Caco-2 (cell line): Measurements from ENCODE around the gene CCDC60. TPM values are rescaled to one million over a fixed set of nuclear protein-coding genes. Genes with fewer than 3 reads are reported as not detected.

Experiments
- BruUV-seq: library from RNA; stranded (reverse); fragments of 400-500 nt; replicated peaks from 2 replicates; lab custom pipeline; 2021; lab: Mats Ljungman, UMichigan
- CTCF ChIA-PET: fragments of 300-600 bp; sonication (Branson Sonifier 250); formaldehyde crosslinking; loops from one replicate; lab custom pipeline; 2022; ENCODE audit warnings: antibody characterized with exemption; lab: Charles Lee
- POLR2A ChIA-PET: fragments of 300-600 bp; sonication (Branson Sonifier 250); formaldehyde crosslinking; loops from one replicate; lab custom pipeline; 2022; ENCODE audit warnings: antibody characterized with exemption; lab: Charles Lee
- DNase-seq, 2 experiments: peaks; one replicate each; pipeline versions ENCODE4 v3.0.0 to v3.0.0-alpha.2; 2020 to 2022
- H3K27me3 ChIP-seq: replicated peaks from 2 replicates; pipeline ENCODE4 v1.6.0; 2011; ENCODE audit warnings: low read length; ENCODE audit not compliant: control insufficient read depth, insufficient read depth
- H3K36me3 ChIP-seq: 2 replicates; pipeline ENCODE4 v1.5.1; 2011; ENCODE audit warnings: low read length; ENCODE audit not compliant: control insufficient read depth, insufficient read depth
- H3K4me1 ChIP-seq: fragments of 250-450 bp; sonication (Bioruptor Pico); 2 replicates; pipeline ENCODE4 v1.5.1; 2020; ENCODE audit warnings: mild to moderate bottlenecking
- H3K4me3 ChIP-seq: 2 replicates; pipeline ENCODE4 v1.5.1; 2011; ENCODE audit warnings: low read depth, mild to moderate bottlenecking, control low read depth, low read length
- H3K9me3 ChIP-seq: fragments of 250-450 bp; sonication (Bioruptor Pico); 2 replicates; pipeline ENCODE4 v1.5.1; 2020; ENCODE audit warnings: mild to moderate bottlenecking, moderate library complexity
- H3K27ac Mint-ChIP-seq: one replicate; pipeline ENCODE4 v1.8.0; 2022; ENCODE audit warnings: mixed read lengths; ENCODE audit not compliant: unreplicated experiment
- H3K27me3 Mint-ChIP-seq: one replicate; pipeline ENCODE4 v1.8.0; 2022; ENCODE audit warnings: mixed read lengths; ENCODE audit not compliant: insufficient read depth, unreplicated experiment
- H3K36me3 Mint-ChIP-seq: one replicate; pipeline ENCODE4 v1.8.0; 2022; ENCODE audit warnings: mild to moderate bottlenecking, mixed read lengths; ENCODE audit not compliant: insufficient read depth, unreplicated experiment
- H3K4me1 Mint-ChIP-seq: one replicate; pipeline ENCODE4 v1.8.0; 2022; ENCODE audit warnings: low read depth, mixed read lengths; ENCODE audit not compliant: unreplicated experiment
- H3K4me3 Mint-ChIP-seq: one replicate; pipeline ENCODE4 v1.8.0; 2022; ENCODE audit warnings: mild to moderate bottlenecking, moderate library complexity, mixed read lengths; ENCODE audit not compliant: unreplicated experiment
- H3K9me3 Mint-ChIP-seq: one replicate; pipeline ENCODE4 v1.8.0; 2022; ENCODE audit warnings: mixed read lengths; ENCODE audit not compliant: unreplicated experiment
- intact Hi-C: fragments of 100-400 bp; cut with micrococcal nuclease; formaldehyde crosslinking; loops from one replicate; pipeline ENCODE4 v1.10.0; 2022; ENCODE audit not compliant: unreplicated experiment
- total RNA-seq: library from RNA; stranded (reverse); gene quantifications from 2 replicates; pipeline ENCODE4 v1.2.3, GENCODE V29; 2022
- TF ChIP-seq, protein P1 (sequence below), 2 experiments: fragments of 200-600 bp in 1 of 2; IDR thresholded peaks; 1 replicate in 1 of 2; 2 replicates in 1 of 2; pipeline versions ENCODE4 v1.5.1 to v1.8.0; 2011 to 2022; ENCODE audit warnings: antibody characterized with exemption in 1 of 2, control low read depth in 1 of 2, inconsistent platforms in 1 of 2, low read depth in 1 of 2, low read length in 1 of 2, mild to moderate bottlenecking in 1 of 2, moderate library complexity in 1 of 2; ENCODE audit not compliant: insufficient read depth in 1 of 2, severe bottlenecking in 1 of 2, unreplicated experiment in 1 of 2

CCDC60 gene
- total RNA-seq, 1 experiment from 2014 or later = not detected

DNA sequence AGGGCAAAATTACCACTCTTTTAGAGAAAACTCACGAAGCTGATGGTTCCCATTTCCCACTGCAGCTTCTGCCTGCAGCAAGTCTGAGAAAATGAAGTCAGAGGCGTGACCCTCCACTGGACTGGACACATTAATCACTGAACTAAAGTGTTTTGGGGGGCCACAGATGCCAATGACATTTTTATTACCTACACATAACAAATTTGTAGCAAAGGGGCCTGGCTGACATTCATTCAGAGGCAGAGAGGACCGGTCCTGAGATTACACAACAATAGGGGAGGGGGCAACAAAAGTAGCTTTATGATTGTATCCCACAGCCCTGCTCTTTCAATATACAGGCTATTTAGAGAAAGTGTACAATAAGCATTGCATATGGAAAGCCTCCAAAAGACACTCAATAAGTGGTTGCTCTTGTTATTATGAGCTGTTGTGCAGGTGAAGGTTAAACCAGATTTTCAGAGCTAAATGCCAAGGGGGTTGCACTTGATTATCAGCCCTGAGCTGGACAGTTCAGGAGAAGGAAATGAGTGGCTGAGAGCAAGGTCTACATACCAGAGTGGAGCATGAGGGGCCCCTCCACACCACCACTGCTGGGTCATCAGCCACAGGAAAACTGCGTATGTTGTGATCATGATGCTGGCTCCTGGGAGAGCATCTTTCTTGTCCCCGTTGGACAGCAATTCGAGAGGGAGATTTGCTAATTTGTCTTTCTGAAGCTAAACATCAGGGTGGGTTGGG, 41.5 kb upstream of the CCDC60 start:
- no peaks in the 10 kb centered on the region for H3K9me3 Mint-ChIP-seq
- no peak overlapping the region for H3K4me3 Mint-ChIP-seq
- no peak overlapping the region for H3K27ac Mint-ChIP-seq
- Histone ChIP-seq H3K4me3 (no peak overlapping the region), H3K27me3 (no peaks in the 10 kb centered on the region; the same call in 1 of the 2 replicates), H3K4me1 (no peaks in the 10 kb centered on the region), H3K36me3 (no peaks in the 10 kb centered on the region), H3K9me3 (no peaks in the 10 kb centered on the region)
- TF ChIP-seq, protein P1, sequence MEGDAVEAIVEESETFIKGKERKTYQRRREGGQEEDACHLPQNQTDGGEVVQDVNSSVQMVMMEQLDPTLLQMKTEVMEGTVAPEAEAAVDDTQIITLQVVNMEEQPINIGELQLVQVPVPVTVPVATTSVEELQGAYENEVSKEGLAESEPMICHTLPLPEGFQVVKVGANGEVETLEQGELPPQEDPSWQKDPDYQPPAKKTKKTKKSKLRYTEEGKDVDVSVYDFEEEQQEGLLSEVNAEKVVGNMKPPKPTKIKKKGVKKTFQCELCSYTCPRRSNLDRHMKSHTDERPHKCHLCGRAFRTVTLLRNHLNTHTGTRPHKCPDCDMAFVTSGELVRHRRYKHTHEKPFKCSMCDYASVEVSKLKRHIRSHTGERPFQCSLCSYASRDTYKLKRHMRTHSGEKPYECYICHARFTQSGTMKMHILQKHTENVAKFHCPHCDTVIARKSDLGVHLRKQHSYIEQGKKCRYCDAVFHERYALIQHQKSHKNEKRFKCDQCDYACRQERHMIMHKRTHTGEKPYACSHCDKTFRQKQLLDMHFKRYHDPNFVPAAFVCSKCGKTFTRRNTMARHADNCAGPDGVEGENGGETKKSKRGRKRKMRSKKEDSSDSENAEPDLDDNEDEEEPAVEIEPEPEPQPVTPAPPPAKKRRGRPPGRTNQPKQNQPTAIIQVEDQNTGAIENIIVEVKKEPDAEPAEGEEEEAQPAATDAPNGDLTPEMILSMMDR (IDR thresholded peaks at IDR 0.05; ENCODE audit: insufficient read depth in 1 of 2, low read depth in 1 of 2, low read length in 1 of 2, severe bottlenecking in 1 of 2, unreplicated experiment in 1 of 2) = no peak
- no peaks in the 10 kb centered on the region for H3K36me3 Mint-ChIP-seq
- DNase-seq = no peak
- H3K27me3 Mint-ChIP-seq = peaks cover 7% of the 10 kb centered on the region
- POLR2A ChIA-PET = no interaction called here
- CTCF ChIA-PET = no interaction called here
- intact Hi-C loops = no loop called here
- BruUV-seq = no TSS peak
- H3K4me1 Mint-ChIP-seq = no peaks in the 10 kb centered on the region

DNA sequence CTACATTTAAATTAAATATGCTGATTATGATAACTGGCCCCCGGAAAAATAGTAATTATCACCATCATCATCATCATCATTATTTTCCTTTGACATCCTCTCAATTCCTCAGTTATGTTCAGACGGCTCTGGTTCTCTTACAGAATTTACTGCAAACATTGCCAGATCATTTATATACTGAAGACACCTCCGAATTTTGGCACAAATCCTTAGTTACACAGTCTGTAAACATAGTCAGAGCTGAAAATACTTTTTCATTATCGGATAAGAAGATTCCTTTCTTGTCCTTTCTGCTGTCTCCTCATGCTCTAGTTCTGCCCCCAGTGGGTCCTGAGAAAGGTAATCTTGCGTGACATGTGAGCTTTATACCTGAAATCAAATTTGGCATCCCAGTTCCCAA, 40.3 kb upstream of the CCDC60 start:
- TF ChIP-seq, protein P1 (IDR thresholded peaks at IDR 0.05; ENCODE audit: insufficient read depth in 1 of 2, low read depth in 1 of 2, low read length in 1 of 2, severe bottlenecking in 1 of 2, unreplicated experiment in 1 of 2) = no peak
- Histone ChIP-seq H3K9me3 (no peaks in the 10 kb centered on the region), H3K4me3 (no peak overlapping the region), H3K27me3 (no peaks in the 10 kb centered on the region; the same call in 1 of the 2 replicates), H3K36me3 (no peaks in the 10 kb centered on the region), H3K4me1 (no peaks in the 10 kb centered on the region)
- H3K27me3 Mint-ChIP-seq = peaks cover 4% of the 10 kb centered on the region
- no peaks in the 10 kb centered on the region for H3K9me3 Mint-ChIP-seq
- DNase-seq = no peak
- BruUV-seq = no TSS peak
- POLR2A ChIA-PET = no interaction called here
- no peaks in the 10 kb centered on the region for H3K36me3 Mint-ChIP-seq
- H3K4me1 Mint-ChIP-seq = no peaks in the 10 kb centered on the region
- no peak overlapping the region for H3K4me3 Mint-ChIP-seq
- H3K27ac Mint-ChIP-seq = no peak overlapping the region
- CTCF ChIA-PET = no interaction called here
- intact Hi-C loops = no loop called here

DNA sequence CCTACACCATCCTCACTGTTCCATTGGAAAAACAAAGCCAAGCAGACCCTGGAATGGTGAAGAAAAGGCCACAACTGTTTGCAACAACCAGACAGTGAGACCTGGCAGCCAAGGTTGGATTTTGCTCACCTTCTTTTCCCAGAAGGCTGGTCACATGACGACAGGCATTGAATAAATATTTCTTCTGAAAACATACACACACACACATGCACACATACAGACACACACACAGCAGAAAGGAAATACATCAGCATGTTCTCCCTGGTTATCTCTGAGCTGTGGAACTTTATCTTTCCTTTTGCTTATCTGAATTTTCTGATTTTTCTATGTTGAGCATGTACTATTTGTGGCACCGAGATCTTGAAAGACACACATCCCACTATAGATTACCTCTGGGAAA, 38.0 kb upstream of the CCDC60 start:
- no peaks in the 10 kb centered on the region for H3K9me3 ChIP-seq
- no peak for DNase-seq
- no peaks in the 10 kb centered on the region for H3K4me1 ChIP-seq
- no peaks in the 10 kb centered on the region for H3K27me3 Mint-ChIP-seq
- no peaks in the 10 kb centered on the region for H3K9me3 Mint-ChIP-seq
- no TSS peak for BruUV-seq
- H3K4me3 Mint-ChIP-seq = no peak overlapping the region
- H3K4me1 Mint-ChIP-seq = no peaks in the 10 kb centered on the region
- H3K36me3 ChIP-seq = no peaks in the 10 kb centered on the region
- POLR2A ChIA-PET = no interaction called here
- H3K27me3 ChIP-seq = no peaks in the 10 kb centered on the region; the same call in 1 of the 2 replicates
- CTCF ChIA-PET = no interaction called here
- intact Hi-C loops = no loop called here
- no peaks in the 10 kb centered on the region for H3K36me3 Mint-ChIP-seq
- H3K4me3 ChIP-seq = no peak overlapping the region
- TF ChIP-seq, protein P1 (IDR thresholded peaks at IDR 0.05; ENCODE audit: insufficient read depth in 1 of 2, low read depth in 1 of 2, low read length in 1 of 2, severe bottlenecking in 1 of 2, unreplicated experiment in 1 of 2) = no peak
- no peak overlapping the region for H3K27ac Mint-ChIP-seq
